ENCODE data around the gene MC3R. TPM values are rescaled to one million over a fixed set of nuclear protein-coding genes. Genes with fewer than 3 reads are reported as not detected.
"Not testable (repeated sequence)": the region's sequence is repeated elsewhere in the genome, so short reads cannot be mapped to it uniquely, and the experiment has no call there.

Gene MC3R
- total RNA-seq: not detected

DNA sequence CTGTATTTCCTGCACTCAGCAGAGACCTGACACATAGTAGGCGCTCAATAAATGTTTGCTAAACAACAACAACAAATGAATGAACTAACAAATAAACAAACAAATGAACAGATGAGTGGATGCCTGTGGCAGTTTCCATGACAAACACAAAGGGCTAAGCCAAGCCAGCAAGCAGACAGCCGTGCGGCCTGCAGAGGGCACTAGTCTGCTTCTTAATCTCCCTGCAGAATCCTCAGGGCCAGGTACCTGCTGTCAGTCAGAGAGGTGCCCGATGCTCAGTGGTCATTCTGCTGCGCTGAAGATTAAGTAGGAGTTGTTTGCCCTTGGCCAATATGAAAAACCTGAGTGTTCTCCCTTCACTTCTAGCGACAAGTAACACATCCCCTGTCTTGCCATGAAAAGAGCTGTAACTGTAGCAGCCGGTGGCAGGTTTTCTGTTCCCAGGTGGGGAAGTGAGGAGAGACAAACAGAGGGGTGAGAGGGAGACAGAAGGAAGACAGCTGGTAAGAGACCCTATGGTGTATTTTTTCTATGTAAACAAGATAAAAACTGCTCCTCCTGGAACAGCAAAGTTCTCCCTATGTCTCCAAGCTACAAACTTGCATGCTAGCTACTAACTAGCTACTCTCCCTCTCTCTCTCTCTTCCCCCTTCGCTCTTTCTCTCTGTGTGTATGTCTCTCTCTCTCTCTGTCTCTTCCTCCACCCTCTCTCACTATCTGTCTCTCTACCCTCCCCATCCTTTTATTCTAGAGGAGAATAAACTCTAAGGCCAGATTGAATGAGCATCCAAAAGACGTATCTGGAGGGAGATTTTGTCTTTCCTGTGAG is at the start of gene MC3R:
TSS of gene MC3R (plus strand) at position 779 of the 829 bp plus-strand sequence. CDS start 112 bp downstream, outside the sequence.
- DNase-seq (ENCODE audit: low spot score): peak; percentile 50

DNA sequence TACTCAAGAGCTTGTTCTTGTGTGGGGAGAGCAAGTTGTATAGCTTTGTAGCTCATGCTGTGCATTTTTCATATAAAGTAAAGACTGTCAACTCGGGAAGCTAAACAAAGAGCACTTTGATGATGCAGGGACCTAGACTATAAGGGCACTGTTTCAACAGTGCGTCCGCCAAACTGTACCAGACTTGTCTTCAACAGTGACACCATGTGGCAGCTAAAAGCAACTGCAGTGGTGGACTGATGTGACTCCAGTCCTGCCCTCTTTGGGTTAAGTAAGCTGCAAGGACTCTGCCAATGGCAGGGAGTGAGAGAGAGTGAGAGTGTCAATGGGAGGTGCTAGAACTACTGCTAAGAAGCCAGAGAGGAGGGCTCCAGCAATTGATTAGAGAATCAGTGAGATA is 48.1 kb upstream of the MC3R start:
- no peak for DNase-seq (ENCODE audit: low spot score)

DNA sequence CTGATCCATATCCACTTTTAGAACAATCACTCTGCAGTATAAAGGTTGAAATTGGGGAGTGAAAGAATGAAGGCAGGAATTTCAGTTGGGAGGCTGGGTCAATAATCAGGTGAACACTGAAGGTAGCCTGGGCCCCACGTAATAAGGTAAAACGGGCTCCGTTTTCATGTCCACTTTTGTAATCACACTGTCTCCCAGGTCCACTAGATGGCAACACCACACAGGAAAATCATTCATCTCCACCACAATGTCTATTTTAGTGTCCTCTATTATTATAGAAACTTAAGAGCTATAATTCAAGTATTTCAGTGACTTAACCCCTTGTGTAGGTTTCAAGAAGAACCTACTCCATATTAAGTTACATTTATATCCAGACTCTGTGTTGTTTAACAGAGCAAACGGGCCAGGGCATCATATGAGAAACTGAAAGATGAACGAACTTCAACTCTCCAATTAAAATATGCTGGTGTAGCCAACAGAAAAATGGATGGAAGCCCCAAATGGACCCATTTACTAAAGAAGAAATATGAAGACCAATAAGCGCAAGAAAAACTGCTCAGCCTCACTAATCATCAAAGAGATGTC is 45.9 kb upstream of the MC3R start:
- no peak for DNase-seq (ENCODE audit: low spot score)

DNA sequence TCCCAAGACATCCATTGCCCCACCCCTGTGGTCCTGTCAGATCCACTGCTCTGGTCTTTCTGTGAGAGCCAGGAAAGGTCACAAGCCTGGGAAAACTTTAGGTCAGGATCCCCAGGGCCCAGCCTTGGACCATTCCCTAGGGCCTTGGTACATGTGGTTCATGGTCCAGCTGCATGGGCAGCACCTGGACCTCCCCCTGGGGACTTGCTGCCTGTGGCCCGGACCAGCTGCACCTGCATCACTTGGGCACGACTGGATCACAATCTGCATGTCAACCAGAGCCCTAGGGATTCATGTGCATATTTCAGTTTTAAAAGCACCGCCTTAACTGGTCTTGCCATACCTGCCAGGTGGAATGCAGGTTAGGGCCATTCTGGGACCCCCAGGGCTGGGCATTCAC is 44.3 kb upstream of the MC3R start:
- DNase-seq (ENCODE audit: low spot score): no peak

DNA sequence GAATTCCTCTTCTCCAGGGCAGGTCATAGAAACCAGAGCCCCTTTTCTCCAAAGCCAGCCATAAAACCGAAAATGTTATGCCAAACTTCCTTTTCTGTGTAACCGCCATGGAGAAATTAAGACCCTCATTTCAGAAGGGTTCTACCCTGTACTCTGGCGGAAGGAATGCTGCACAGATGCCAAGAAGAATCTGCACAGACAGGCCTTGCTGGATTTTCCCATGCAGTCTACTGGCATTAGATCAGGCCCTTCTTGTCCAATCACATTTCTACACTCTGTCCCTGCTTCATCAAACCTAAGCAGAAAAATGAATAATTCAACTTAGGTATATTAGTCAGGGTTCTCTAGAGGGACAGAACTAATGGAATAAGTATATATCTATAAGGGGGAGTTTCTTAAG is 43.2 kb upstream of the MC3R start:
- DNase-seq (ENCODE audit: low spot score): no peak

DNA sequence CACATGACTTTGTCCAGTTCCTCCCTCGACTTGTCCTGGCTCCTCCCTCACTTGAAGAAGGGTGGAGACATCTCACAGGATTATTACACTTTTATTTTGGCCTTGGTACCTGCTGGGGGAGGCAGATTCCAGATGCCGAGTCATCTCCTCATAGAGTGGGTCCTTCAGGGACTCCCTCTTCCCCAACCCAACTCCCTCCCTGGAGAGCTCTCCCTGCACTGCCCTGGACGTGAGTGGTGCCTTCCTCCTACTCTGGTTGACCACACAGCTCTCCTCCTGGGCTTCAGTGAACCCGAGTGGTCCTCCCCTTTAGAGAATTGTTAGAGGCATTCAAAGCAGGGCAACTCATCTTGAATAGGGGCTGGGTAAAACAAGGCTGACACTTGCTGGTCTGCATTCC is 40.9 kb upstream of the MC3R start:
- DNase-seq (ENCODE audit: low spot score): no peak

DNA sequence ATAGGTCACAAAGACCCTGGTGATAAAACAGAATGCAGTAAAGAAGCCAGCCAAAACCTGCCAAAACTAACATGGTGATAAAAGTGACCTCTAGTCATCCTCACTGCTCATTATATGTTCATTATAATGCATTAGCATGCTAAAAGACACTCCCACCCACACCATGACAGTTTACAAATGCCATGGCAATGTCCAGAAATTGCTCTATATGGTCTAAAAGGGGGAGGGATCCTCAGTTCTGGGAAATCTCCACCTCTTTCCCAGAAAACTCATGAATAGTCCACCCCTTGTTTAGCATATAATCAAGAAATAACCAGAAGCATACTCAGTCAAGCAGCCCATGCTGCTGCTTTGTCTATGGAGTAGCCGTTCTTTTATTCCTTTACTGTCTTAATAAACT is 40.4 kb upstream of the MC3R start:
- DNase-seq (ENCODE audit: low spot score): no peak

DNA sequence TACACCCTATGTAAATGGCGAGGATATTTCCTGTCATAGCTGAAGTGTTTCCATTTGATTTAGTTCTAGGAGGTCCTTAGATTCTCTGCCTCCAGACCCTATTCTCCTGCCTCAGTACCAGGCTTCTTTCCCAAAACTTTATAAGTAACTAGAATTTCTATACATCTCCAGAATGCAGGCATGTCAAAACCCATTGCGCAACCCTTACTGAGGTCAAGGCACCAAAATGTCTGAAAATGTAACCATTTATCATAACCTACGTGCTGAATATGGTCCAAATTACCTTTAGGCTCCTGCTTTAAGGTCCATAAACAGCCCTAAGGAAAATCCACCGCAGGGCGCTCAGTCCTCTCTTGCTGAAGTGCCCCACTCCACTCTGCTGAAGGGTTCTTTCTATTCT is 37.5 kb upstream of the MC3R start:
- DNase-seq (ENCODE audit: low spot score): no peak

DNA sequence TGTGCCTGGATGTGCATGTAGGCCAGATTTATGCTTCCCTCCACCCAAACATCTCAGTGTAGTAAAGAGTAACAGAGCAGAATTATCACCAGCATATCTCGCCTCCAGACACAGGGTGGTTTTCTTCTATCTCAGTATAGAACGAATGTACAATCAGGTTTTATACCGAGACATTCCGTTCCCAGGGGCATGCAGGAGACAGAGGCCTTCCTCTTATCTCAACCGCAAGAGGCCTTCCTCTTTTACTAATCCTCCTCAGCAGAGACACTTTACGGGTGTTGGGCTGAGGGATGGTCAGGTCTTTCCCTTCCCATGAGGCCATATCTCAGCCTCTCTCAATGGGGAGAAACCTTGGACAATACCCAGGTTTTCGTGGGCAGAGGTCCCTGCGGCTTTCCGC is 36.4 kb upstream of the MC3R start:
- no peak for DNase-seq (ENCODE audit: low spot score)

DNA sequence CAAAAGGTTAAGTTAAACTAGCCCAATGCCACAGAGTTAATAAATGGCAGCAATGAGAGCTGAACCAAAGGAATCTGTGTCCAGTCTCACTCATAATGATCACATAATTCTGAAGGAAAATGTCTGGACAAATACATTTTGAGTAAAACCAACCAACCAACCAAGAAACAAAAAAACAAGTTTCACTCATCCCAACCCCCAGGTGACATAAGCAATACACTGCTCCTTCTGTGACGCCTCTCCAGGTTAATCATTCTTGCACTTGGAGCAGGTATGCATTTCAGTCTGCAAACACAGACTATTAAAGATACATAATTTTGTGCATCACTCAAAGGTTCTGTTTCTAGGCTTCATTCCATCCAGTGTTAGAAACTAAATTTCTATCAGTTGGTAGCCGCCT is 35.2 kb upstream of the MC3R start:
- DNase-seq (ENCODE audit: low spot score): no peak

DNA sequence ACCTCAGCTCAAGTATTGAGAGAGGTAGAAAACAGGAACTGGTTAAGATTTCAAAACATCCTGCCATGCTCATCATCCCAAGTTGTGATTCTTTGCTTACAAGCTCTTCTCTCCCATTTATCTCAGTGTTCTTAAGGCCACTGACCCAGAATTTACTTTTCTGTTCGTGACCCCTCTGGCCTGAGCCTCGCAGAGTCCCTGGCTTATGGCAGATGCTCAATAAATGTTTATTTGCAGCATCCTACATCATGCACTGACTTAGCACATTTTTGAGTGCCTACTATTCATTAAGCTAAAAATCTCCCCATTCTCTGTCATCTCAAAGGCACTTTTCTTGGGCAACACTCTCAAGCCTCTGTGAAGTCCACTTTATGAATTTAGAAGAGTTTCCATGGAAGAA is 33.4 kb upstream of the MC3R start:
- no peak for DNase-seq (ENCODE audit: low spot score)

DNA sequence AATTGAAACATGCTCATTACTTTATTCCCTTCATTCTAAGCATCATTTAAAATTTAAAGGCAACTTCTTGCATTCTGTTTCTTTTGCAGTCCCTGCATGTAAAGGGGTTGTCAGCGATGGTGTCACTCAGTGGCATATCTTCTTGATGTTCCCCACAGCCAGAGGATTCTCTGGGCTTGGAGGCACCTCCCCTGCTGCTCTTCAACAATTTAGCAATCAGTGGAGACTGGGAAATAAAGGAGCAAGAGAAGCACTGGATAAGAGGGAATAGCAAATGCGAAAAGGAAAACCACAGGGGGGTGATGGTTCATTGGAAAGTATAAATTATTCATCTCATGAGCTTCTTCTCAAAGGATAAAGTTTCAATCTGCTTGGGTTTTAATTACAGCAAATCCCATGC is 30.7 kb upstream of the MC3R start:
- no peak for DNase-seq (ENCODE audit: low spot score)

DNA sequence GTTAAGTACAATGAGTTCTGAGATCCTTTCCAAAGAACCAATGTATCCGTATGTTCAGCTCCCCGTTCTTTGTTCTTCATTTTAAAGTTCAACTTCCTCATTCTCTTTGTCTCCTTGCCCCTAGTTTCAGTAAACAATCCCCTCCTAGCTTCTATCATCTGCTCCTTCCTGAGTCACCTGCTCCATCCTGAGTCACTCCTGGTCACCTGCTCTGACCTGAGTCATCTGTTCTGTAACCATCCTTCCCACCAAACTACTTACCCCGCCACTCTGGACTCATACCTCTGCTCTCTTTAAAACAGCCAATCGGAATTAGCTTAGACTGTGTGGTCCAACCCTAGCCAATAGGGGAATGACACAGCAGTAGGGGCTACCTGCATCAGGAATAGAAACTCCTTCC is 27.3 kb upstream of the MC3R start:
- DNase-seq (ENCODE audit: low spot score): not testable (repeated sequence)

DNA sequence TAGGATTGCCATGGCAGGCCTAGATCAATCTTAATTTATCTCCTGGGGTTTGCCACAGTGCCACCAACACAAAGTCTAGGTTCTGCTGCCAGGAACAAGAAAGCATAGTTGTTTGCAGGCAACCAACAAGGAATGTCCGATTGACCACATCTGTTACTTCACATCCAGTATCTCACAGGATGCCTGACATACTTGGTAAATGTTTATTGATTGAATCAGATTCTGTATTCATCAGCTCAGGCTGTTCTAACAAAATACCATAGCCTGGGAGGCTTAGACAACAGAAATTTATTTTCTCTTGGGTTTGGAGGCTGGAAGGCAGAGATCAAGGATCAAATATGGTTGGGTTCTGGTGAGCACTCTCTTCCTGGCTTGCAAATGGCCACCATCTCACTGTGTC is 26.3 kb upstream of the MC3R start:
- DNase-seq (ENCODE audit: low spot score): no peak

DNA sequence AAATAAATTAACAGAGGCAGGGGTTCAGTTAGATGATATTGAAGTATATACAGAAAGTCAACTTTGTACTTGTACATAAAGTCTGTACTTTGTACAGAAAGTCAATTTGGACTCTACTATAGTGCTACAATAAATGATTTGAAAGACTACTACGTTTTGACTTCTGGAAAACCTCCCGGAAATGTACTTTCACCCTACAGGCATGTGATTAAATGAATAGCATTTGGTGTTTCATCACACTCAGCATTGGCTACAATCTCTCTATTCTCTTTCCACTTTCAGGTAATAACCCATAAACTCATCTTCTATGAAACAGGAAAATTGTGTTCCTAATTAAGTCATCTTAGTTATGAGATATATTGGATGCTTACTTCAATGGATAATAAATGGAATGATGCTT is 25.6 kb upstream of the MC3R start:
- DNase-seq (ENCODE audit: low spot score): no peak

DNA sequence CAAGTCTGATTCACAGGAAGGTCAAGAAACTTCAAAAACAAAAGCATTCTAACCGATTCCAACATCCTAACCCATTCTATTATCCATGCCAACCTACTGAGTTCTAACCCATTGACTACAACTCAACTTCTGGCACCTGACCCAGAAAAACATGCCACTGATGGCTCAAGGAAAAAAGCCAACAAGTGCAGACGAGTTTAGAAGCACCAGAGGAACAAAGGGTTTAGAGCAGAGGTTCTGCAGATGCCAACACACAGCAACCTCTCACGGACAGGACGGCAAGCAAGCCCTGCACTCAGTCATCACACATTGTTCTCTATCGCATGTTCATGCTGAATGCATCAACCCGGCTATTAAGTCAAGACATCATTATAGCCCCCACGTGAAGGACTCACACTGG is 25.2 kb upstream of the MC3R start:
- no peak for DNase-seq (ENCODE audit: low spot score)

DNA sequence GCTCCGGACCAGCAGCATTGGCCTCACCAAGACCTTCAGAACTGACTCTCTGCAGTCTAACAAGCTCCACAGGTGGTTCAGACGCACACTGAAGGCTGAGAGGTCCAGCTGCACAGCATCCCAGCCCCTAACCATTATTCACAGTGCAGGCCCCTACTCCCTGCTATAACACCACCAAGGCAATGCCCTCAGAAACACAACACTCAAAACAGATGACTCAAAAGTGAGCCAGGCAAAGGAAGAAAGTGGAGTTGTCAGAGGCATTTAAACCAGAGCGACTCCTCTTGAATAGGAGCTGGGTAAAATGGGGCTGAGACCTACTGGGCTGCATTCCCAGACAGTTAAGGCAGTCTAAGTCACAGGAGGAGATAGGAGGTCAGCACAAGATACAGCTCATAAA is 20.5 kb upstream of the MC3R start:
- DNase-seq (ENCODE audit: low spot score): no peak

DNA sequence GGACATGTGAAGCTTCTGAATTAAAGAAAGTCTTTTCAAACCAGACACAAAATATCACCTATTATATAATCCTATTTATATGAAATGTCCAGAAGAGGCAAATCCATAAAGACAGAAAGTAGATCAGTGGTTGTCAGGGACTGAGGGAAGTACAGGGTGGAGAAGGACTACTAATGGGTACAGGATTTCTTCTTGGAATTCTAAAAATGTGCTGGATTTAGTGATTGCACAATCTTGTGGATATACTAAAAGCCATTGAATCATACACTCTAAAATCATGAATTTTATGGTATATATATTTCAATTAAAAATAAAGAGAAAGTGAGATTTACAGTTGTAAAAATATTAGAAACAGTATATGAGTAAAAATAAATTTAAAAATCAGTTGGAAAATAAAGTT is 18.7 kb upstream of the MC3R start:
- no peak for DNase-seq (ENCODE audit: low spot score)

DNA sequence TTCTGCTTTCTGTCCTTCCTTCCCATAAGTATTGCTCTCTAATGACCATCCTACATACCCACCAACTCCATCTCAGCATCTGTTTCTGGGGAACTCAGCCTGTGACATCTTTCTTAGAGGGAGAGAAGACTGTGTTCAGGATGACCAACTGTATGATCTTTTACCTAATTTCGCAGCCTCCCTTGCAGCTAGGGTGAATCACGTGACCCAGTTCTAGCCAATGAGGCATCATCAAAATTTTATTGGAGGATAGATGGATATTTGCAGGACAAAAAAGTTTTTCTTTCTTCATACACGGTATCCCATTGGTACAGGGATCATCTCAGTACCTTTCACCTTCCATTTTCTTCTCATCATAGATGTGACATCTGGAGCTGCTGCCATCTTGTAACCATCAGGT is 14.4 kb upstream of the MC3R start:
- no peak for DNase-seq (ENCODE audit: low spot score)

DNA sequence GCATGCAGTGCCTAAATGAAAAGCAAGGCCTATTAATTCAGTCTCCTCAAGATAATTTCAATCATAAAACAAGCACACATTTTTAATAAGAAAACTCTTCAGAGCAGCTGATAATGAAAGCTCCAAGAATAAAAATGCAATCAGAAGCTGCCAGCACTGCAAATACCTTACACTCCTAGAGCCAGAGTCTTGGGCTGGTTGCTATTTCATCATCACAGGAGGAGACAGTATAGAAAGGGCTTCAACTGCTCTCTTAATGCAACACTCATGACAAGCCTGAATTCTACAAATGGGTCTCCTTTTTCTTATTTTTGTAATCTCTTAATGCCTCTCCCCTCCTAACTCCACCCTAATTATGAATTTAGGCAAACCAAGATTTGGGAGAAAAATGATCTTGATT is 11.2 kb upstream of the MC3R start:
- DNase-seq (ENCODE audit: low spot score): no peak

DNA sequence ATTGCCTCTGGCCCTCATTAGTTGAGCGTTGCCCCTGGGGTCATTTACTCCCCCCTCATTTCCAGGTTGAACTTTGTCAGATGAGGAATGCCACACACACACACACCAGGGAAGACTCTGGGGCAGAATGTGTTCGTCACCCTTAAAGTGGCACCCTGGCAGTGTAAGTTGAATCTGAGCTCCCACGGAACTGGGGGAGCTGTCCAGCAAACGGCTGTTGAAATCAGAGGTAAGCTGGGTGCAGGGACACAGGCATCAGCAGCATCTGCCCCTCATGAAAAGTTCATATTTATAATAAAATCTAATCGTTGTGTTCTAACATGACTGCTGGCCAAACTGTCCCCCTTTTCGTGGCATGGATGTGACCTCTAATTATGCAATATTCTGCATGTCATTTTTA is 4.3 kb upstream of the MC3R start:
- DNase-seq (ENCODE audit: low spot score): no peak

DNA sequence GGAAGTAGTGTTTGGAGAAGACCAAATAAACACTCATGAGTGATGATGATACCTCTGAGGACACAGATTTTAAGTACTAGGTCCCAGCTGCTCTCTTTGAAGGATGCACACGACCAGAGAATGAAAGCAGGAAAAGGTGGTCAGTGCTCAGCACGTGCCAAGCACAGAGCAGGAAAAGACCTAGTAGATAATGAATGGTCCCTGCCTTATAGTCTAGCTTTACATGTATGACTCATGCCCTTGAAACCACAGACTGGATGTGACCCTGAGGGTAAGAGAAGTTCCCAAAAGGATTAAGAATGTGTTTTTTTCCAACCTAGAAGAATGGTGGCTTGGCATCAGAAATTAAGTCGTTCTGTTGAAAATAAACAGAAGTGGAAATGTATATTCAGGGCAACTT is 2.8 kb upstream of the MC3R start:
- DNase-seq (ENCODE audit: low spot score): no peak

DNA sequence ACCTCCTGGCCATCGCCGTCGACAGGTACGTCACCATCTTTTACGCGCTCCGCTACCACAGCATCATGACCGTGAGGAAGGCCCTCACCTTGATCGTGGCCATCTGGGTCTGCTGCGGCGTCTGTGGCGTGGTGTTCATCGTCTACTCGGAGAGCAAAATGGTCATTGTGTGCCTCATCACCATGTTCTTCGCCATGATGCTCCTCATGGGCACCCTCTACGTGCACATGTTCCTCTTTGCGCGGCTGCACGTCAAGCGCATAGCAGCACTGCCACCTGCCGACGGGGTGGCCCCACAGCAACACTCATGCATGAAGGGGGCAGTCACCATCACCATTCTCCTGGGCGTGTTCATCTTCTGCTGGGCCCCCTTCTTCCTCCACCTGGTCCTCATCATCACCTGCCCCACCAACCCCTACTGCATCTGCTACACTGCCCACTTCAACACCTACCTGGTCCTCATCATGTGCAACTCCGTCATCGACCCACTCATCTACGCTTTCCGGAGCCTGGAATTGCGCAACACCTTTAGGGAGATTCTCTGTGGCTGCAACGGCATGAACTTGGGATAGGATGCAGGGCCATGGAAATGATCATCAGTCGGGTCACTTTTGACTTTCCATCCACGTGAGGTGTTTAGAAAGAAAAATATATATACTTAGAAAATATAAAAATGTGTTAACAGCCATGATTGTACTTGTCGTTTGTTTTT is 868 bp downstream of the MC3R start:
- DNase-seq (ENCODE audit: low spot score): no peak
